ENCODE measurements around the gene NTRK3.
A peak's percentile ranks its signal among the peaks of the same experiment; 100 is the strongest.

NTRK3 gene

DNA sequence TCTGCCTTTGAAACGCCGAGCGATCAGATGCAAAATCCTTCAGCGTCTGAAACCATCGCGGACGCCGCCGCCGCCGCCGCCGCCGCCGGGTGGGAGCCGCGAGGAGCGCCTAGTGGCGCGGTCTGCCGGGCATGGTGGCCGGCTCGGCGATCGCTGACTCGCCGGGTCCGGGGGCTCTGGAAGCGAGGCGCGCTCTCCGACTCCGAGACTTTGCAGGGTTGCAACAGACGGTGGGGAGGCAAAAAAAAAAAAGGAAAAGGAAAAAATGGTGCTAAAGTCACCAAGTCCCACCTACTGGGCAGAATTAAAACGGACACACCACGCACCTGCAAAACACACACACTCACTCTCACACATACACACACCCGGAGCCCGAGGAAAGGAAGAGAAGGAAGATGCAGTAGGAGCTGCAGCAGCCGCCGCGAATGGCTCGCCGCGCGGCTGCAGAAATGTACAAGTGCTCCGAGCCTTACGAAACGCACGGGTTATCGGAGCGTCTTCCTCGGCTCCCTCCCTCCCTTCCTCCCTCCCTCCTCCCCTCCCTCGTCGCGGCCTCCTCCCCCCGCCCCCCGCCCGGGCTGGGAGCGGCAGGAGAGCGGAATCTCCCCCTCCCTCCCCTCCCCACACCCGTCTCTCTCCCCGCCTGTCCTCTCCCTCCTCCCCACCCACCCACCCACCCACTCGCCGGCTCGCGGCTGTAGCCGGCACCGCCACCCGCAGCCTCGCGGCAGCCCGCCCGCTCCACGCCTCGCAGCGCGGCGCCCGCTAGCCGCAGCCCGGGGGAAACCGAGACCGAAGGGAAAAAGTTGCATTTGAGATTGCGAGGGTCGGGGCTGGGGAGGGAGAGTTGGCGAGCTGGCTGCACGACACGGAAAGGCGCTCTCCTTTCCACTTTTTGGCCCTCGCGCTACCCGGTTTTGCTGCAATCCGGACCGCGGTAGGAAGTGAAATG lies at the start of gene NTRK3:
Gene NTRK3 (minus strand): TSS at position 461 of the 952 bp plus-strand sequence. CDS start 586 bp downstream, outside the sequence.
- no peak within 1 kb of the TSS for H3K27ac ChIP-seq
- no peak for DNase-seq (ENCODE audit: low read depth, low spot score)

DNA sequence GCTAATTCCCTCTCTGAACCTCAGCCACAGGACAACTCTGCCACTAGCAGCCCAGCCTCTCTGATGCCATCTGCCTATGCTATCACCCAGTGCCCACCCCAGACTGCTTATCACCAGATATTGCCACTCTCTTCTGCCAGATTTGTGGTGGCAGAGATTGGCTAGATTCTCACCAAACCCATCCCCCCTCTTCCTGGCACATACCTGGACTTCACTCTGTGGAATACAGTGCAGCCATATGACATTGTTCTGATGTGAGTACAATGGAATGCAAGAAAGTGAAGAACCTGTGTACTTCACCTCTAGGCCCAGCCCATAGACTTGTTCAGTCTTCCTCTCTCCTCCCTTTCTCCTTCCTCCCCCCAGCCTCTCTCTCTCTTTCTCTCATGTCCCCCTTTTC lies 46.9 kb upstream of the NTRK3 start:
- no peak overlapping the region for H3K27ac ChIP-seq
- peak; percentile 24 for DNase-seq (ENCODE audit: low read depth, low spot score)

DNA sequence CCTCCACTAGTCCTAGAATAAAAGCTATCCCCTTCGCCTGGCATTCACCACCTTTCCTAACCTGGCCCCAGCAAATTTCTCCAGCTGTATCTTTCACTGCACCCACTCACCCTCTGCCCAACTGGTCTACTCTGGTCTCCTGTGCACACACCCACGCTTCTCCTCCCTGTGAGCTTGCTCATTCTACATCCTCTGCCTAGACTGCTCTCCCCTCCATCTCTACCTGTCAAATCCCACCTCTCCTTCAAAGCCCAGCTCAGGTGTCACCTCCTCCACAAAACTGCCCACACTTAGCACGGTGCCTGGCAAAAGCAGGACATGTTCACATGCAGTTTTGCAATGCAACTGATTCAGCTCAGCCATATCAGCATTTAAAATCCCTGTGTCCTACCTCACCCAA lies 45.8 kb upstream of the NTRK3 start:
- H3K27ac ChIP-seq: no peak overlapping the region
- no peak for DNase-seq (ENCODE audit: low read depth, low spot score)

DNA sequence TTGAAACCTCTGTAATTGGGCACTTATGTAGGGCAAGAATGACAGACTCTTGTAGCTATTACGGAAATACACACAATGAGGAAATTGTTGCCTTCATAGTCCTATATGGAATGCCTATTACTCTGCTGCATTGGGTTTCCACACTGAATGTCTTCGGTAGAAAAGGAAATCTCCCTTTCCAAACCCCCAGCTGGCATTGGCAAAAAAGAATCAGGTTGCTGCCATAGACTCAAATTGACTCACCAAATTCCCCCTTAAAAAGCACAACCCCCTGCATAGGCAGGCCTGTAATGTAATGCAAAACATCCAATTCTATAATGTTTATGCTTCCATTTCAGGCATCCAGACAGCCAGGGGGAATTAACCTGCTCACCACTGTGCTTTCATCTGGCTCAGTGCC lies 44.8 kb upstream of the NTRK3 start:
- no peak overlapping the region for H3K27ac ChIP-seq
- no peak for DNase-seq (ENCODE audit: low read depth, low spot score)

DNA sequence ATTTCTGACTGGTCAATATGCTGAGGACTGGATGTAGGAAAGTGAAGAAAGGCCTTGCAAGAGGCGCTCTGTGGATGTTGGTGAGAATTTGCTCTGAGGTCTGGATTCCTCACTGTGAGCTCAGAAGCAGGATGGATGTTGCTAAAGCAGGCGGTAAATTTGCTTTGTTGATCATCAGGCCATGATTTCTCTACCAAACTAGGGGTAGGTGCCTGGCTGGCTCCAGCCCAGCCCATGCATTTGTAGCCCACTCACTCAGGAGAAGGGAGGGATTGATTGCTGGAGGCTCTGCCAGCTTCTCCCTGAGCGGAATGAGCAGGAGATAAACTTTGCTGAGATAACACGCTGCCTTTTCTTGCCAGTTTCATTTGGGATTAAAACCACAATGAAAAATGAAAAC lies 44.3 kb upstream of the NTRK3 start:
- DNase-seq (ENCODE audit: low read depth, low spot score): no peak
- no peak overlapping the region for H3K27ac ChIP-seq

DNA sequence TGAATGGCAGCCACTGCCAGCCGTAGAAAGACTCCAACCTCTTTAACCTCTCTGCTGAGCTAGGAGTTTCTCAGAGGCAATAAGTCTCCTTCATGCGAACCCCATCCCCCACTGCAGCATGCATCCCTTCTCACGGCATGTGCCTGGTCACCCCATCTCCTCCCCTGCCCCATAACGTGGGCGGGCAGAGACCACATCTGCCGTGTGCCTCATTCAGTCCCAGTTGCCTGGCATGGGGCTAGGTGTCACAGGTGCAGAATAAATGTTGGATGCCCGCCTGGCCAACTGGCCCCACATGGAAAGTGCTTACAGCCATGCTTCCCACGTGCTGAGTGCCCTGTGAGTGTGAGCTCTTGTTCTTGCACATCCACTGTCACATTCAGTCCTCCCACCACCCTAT lies 43.5 kb upstream of the NTRK3 start:
- no peak overlapping the region for H3K27ac ChIP-seq
- DNase-seq (ENCODE audit: low read depth, low spot score): no peak

DNA sequence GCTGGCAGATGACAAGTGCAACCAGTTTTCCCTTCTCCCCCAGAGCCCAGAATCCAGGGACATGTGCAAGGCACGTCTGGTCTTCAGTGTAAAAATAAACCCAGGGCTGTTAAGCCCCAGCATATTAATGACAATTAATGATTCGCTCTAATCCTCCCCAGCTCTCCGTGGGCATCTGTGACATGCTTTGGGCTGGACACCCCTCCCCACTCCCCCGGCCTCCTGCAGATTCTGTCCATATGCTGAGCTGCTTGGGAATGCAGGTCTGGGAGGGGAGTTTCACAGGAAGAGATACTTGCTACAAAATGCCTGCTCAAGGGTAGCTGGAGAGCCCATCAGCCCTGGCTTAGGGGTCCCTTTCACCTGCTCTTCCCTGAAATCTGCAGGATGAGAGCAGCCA lies 43.0 kb upstream of the NTRK3 start:
- DNase-seq (ENCODE audit: low read depth, low spot score): no peak
- H3K27ac ChIP-seq: no peak overlapping the region

DNA sequence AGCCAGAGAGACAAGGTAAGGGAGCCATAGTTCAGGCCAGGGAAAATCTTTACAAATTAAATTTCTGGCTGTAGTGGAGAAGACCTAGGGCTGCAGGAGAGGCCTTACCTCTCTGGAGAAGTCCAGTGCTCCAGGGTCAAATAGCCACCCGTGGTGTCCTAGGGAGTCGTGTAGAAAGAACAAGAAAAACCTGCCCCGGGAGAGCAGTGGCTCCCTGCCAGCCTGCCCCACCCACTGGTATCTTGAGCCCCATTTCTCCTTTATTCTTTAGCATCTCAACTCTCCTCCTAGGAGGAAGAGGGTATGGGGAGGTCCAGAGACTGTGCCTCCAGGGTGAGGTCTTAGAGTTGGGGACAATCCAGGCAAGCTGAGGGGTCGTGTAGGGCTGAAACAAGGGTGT lies 32.1 kb upstream of the NTRK3 start:
- no peak for DNase-seq (ENCODE audit: low read depth, low spot score)
- H3K27ac ChIP-seq: no peak overlapping the region

DNA sequence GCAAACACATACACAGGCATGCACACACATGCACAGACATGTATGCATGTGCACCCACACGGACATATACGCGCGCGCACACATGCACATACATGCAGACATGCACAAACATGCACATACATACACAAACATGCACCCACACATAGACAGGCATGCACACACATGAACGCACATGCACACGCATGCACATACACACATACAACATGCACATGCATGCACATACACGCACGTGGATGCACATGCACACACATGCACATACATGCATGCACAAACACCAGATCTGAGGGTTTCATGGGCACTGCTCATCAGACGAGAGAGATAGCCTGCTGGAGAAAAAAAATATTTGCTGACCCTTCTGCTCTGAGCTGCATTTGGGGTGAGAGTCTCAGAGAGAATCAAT lies 31.7 kb upstream of the NTRK3 start:
- H3K27ac ChIP-seq: no peak overlapping the region
- no peak for DNase-seq (ENCODE audit: low read depth, low spot score)

DNA sequence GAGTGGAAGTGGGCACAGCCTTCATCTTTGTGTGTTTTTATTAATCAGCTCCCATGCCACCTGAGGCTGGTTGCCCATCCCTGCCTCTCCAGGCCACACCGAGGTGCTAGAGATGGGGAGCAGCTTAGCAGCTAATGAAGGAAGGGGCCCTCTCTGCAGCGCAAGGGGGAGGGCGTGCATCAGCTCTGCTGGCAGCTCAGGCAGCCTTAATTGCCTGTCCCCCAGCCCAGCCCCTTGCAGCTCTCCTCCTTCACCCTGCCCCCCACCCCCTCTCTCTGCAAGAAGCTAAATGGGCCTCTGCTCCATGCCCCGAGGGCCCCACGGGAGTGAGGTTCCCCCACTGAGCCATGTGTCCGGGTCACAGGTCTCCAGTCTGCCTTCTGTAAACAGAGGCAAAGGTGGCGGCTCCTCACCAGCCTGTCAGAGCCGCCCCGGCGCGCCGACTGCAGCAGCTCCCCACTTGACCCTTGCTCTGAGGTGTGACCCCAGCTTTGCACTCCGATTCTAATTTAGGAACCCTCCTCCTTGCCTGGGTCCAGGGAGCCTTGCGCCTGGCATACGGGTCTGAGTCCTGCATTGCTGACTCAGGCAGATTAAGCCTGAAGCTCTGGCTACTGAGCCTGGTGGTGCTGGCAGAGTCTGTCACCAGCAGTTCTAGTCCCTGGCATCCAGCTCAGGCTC lies 27.9 kb upstream of the NTRK3 start:
- no peak overlapping the region for H3K27ac ChIP-seq
- DNase-seq (ENCODE audit: low read depth, low spot score): no peak

DNA sequence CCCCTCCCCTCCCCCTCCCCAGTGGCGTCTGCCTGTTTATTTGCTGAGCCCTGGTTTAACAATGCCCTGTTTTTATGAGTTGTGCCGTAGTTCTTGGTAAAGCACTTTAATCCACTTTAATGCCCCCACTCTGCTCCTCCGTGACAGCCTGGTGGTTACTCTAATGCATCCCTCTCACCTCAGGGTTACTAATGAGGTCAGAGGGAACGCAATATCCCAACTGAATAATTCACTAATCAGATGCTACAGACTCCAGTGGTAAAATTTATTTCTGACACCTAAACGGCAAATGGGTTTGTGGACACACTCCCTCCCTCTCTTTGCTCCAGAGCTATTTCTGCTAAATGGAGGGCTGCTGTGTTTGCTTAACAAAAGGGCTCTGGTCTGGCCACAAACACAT lies 26.1 kb upstream of the NTRK3 start:
- no peak overlapping the region for H3K27ac ChIP-seq
- no peak for DNase-seq (ENCODE audit: low read depth, low spot score)

DNA sequence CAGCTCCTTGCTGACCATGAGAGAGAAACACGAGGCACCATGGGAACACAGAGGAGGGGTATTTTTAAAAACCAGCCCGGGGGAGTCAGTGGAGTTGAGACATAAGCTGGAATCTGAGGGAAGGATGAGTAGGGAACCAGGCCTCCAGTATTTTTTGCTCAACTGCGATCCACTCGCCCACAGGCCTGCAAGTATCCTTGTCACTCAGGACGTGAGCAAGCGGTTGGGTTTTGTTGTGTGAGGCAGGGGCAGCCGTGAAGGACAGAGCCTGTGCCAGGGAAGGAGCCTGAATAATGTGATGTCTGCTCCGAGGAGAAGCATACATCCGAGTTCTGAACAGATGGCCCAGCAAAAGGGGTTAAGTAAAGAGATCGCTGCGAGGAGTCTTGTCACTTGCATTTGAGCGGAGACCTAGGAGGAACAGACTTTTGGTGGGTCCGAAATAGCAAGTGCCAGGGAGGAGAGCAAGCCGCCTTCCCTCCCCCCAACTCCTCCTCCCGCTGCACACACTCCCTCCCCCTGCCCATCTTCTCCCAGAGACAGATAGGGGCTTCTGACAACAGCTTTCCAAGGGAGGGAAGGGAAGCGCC lies 20.4 kb upstream of the NTRK3 start:
- no peak overlapping the region for H3K27ac ChIP-seq
- DNase-seq (ENCODE audit: low read depth, low spot score): no peak

DNA sequence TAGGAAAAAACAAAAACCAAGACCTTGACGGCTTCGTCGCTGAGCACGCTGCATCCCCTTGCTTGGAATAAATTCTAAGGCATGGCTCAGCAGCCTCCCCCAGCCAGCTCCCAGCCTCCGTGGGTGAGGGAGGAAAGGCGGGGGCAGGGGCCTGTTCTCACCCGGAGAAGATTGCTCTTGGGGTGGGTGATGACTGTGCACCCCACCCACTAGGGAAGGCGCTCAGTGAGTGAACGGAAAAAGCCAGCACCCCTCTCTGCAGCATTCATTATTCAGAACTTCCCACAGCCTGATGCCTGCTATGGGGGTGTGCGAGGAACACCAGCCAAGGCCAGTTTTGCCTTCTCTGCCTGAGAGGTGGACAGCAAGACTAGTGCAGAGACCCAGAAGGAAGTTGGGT lies 19.3 kb upstream of the NTRK3 start:
- no peak for DNase-seq (ENCODE audit: low read depth, low spot score)
- no peak overlapping the region for H3K27ac ChIP-seq

DNA sequence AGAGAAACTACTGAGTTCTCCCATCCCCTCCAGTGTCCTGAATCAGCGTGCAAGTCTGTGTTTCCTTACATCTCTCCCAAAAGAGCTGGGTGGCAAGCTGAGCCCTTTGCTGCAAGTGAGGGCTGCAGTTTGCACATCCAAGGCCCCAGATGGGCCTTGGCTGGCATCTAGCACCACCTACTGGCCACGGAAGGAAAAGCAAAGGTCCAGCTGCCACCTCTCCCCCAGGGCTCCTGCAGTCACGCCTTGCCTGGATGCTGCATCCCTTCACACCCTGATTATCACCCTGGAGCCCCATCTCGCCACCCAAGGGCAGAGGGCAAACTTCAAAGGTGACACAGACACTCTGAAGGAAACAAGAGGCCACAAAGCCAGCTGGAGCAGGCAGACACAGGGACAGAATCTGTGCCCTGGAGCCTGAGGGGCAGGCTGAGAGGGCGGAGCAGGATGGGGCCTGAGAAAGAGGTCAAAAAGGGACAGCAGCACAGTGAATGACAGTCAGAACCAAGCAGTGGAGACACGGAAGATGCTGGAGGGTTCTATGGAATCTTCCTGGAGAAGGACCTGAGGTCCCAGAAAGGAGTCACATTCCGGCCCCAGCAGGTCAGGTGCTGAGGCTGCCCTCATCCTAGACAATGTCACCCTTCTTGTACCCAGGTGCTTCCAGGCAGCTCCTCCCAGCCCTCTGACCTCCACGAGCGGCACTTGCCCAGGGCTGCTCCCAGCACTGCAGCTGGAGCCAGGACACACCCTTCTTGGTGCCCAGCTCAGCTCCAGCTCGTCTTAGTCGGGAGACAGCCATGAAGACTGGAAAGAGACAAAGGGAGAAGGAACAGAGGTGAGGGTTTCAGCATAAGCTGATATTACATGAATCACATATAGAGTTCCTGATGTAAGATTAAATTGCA lies 18.3 kb upstream of the NTRK3 start:
- no peak overlapping the region for H3K27ac ChIP-seq
- no peak for DNase-seq (ENCODE audit: low read depth, low spot score)

DNA sequence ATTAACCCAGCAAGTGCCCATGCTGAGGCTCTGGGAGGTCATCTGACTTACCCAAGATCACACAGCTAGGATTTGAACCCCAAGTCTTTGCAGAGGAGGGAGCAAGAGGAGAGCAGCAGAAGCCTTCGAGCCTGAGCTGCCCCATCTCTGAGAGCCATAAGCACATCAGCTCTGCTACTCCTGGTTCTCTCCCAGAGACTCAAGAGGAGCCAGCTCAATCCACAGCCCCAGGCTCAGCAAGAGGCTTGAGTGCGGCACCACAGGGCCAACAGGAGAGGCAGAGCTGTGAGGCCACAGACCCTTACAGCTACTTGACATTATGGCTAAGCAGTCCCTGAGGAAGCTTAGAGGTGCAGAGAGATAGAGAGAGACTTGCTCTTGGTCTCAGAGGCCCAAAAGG lies 15.9 kb upstream of the NTRK3 start:
- DNase-seq (ENCODE audit: low read depth, low spot score): no peak
- H3K27ac ChIP-seq: no peak overlapping the region

DNA sequence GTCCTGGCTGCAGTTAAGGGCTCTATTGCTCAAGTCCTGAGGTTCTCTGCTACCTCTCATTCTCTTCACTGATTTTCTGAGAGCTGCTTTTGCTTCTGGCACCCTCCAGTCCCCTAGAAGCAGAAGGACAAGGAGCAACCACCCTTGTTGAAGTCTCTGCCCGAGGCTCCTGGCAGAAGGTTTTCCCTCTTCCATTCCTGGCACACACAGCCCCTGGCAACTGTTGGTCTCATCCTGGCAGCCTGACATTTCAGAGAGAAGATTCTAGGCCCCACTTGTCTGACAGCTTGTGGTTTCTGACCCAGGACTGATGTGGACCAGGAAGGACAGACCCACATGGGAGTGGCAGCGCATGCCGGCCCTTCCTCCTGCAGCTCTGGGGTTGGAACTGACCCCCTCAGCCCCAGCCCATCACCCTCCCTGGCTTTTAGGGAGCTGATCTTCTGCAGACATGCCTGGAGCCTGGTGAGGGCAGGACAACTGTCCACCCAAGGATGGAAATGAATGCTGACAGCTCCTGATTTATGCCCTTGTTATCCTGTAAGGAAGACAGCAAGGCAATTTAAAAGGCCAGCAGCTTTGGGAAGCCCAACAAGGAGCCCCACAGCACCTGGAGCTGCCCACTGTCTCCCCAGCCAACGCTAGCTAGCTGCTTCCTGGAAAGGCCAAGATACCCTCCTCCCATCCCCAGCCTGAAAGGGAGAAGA lies 13.0 kb upstream of the NTRK3 start:
- no peak overlapping the region for H3K27ac ChIP-seq
- DNase-seq (ENCODE audit: low read depth, low spot score): no peak

DNA sequence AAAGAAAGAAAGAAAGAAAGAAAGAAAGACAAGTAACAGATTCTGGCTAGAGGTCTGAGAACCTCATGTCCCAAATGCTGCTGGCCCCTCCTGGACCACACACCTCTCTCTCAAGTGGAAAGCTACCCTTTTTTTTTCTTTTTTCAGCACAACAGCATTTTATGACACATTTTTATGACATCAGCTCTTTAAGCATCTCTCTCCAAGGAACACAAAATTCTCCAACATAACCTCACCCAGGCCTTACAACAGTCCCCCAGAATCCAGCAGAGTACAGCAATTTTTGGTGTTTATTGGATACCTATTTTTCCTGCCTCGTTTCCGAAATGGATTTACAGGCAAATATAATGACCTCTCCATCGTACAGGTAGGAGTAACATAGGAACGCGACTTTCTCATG lies 11.2 kb upstream of the NTRK3 start:
- no peak for DNase-seq (ENCODE audit: low read depth, low spot score)
- H3K27ac ChIP-seq: no peak overlapping the region

DNA sequence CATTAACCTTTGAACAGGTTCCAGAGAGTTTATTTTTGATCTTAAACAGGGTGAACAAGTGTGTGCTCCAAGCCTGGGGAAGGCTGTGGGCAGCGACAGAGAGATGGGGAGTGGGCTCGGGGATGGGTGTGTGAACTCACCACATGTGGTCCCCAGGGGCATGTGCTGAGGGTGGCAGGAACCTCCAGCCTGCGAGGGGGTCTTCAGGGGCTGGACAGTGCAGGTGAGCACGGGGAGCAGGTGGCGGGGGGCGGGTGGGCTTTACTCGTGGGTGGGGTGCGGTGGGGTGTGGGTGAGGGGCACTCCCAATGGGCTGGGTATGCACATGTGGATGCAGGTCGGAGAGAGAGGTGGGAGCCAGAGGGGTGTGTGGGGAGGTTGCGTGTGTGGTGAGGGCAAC lies 9.6 kb upstream of the NTRK3 start:
- DNase-seq (ENCODE audit: low read depth, low spot score): no peak
- no peak overlapping the region for H3K27ac ChIP-seq

DNA sequence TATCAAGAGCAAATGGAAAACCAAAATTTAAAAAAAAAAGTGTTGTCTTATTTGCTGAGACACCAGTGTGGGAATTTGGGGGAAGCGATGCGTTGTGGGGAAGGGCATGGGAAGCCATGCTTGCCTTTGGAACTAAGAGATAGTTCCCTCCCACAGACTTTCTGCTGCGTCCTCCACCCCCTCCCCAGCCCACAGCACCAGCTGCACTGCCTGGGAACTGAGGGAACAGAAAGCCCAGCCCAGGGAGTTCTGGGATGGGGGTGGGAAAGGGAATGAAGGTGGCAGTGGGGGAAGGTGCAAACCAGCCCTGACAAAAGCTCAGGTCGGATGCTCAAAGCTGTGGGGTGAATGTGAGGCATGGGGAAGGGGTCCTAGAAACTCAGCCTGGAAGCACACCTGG lies 8.1 kb upstream of the NTRK3 start:
- no peak for DNase-seq (ENCODE audit: low read depth, low spot score)

DNA sequence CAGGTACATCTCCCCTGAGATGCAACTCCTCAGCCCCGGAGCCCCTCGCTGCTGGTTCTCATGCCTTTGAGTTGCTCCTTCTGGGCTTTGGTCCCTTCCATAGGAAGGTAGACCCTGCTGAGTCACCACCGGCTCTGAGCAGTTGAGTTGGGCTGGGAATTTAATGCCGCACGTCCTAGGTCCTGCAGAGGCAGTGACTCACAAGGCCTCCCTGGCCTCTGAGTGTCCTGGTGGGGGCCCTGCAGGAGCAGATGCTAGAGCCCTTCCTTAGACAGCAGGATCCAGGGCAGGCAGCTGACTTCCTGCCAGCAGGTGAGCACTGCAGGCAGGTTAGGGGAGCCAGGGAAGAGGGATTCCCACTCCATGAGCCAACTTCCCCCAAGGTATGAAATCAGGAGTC lies 5.5 kb upstream of the NTRK3 start:
- no peak for DNase-seq (ENCODE audit: low read depth, low spot score)
- no peak overlapping the region for H3K27ac ChIP-seq

More for the DNA sequence above, 8.1 kb upstream of the NTRK3 start:
- H3K27ac ChIP-seq: no peak overlapping the region
